Measurements from ENCODE around the gene SLC2A10.

Gene SLC2A10

GRCh38 chr20:46774943-46775560 lies 65.6 kb downstream of the SLC2A10 start (continued):
- TF ChIP-seq ESRRG (CRISPR knock-in tag; IDR thresholded peaks at IDR 0.05) (no peak), OSR1 (CRISPR knock-in tag; IDR thresholded peaks at IDR 0.05) (no peak), ZFP3 (CRISPR knock-in tag; IDR thresholded peaks at IDR 0.05) (no peak), ZC3H10 (CRISPR knock-in tag; IDR thresholded peaks at IDR 0.05) (no peak), ZFP30 (CRISPR knock-in tag; IDR thresholded peaks at IDR 0.05) (no peak), ISL1 (CRISPR knock-in tag; IDR thresholded peaks at IDR 0.05) (no peak), ZNF8 (CRISPR knock-in tag; IDR thresholded peaks at IDR 0.05) (no peak), CSRNP3 (CRISPR knock-in tag; IDR thresholded peaks at IDR 0.05) (no peak), ARNTL (CRISPR knock-in tag; IDR thresholded peaks at IDR 0.05; ENCODE audit: borderline replicate concordance, low read depth) (no peak)

GRCh38 chr20:46775806-46776205 lies 66.4 kb downstream of the SLC2A10 start:
- ATAC-seq, result no peak
- no peak for TF ChIP-seq TOX (CRISPR knock-in tag; IDR thresholded peaks at IDR 0.05; ENCODE audit: borderline replicate concordance)
- no peak for TF ChIP-seq ARNTL (CRISPR knock-in tag; IDR thresholded peaks at IDR 0.05; ENCODE audit: borderline replicate concordance, low read depth)
- no peak for TF ChIP-seq PATZ1 (CRISPR knock-in tag; IDR thresholded peaks at IDR 0.05; ENCODE audit: borderline replicate concordance)
- TF ChIP-seq CSRNP3 (CRISPR knock-in tag; IDR thresholded peaks at IDR 0.05), result no peak
- TF ChIP-seq SNAI2 (CRISPR knock-in tag; IDR thresholded peaks at IDR 0.05), result no peak
- no peak for TF ChIP-seq ZFP30 (CRISPR knock-in tag; IDR thresholded peaks at IDR 0.05)
- no peak for TF ChIP-seq TSHZ2 (CRISPR knock-in tag; IDR thresholded peaks at IDR 0.05)
- TF ChIP-seq CSDC2 (CRISPR knock-in tag; IDR thresholded peaks at IDR 0.05), result no peak
- TF ChIP-seq CREB5 (CRISPR knock-in tag; IDR thresholded peaks at IDR 0.05; ENCODE audit: low read depth), result no peak
- TF ChIP-seq RARB (CRISPR knock-in tag; IDR thresholded peaks at IDR 0.05), result no peak
- no peak for TF ChIP-seq BACH2 (CRISPR knock-in tag; IDR thresholded peaks at IDR 0.05; ENCODE audit: borderline replicate concordance)
- TF ChIP-seq ZNF565 (CRISPR knock-in tag; conservative IDR thresholded peaks at IDR 0.05; ENCODE audit: low read depth), result no peak
- no peak for TF ChIP-seq POU6F1 (CRISPR knock-in tag; IDR thresholded peaks at IDR 0.05; ENCODE audit: borderline replicate concordance, low read depth)

- no peak for ATAC-seq
- TF ChIP-seq RARB (CRISPR knock-in tag; IDR thresholded peaks at IDR 0.05) (no peak), ZC3H10 (CRISPR knock-in tag; IDR thresholded peaks at IDR 0.05) (no peak), TCF4 (CRISPR knock-in tag; IDR thresholded peaks at IDR 0.05; ENCODE audit: borderline replicate concordance) (no peak), CSRNP3 (CRISPR knock-in tag; IDR thresholded peaks at IDR 0.05) (no peak), PPARA (CRISPR knock-in tag; IDR thresholded peaks at IDR 0.05; ENCODE audit: borderline replicate concordance) (no peak), TSHZ2 (CRISPR knock-in tag; IDR thresholded peaks at IDR 0.05) (no peak), ZFP30 (CRISPR knock-in tag; IDR thresholded peaks at IDR 0.05) (no peak)
These were observed 67.9 kb downstream of the SLC2A10 start for GRCh38 chr20:46777331-46777730.

Data from SK-N-SH treated with all-trans-retinoic acid at 6 μM for 48 hours (cell line).